ENCODE results near the gene NES. TPM values are rescaled to one million over a fixed set of nuclear protein-coding genes. Genes with fewer than 3 reads are reported as not detected.

NES gene
- total and polyA plus RNA-seq, 2 experiments from 2014 or later: 2.2 to 15.0 TPM

GRCh38 chr1:156721131-156721530, 43.9 kb upstream of the NES start:
- DNase-seq: no peak
- Histone ChIP-seq H3K9ac (no peak overlapping the region), H3K27ac (no peak overlapping the region), H3K9me3 (ENCODE audit: low read depth) (no peaks in the 10 kb centered on the region), H3K36me3 (ENCODE audit: low read depth) (peaks cover 29% of the 10 kb centered on the region; the same call in 1 of the 2 replicates), H3K4me3 (no peak overlapping the region), H3K9me2 (ENCODE audit: insufficient read depth) (no peaks in the 10 kb centered on the region), H3K4me1 (ENCODE audit: insufficient read depth) (peaks cover 12% of the 10 kb centered on the region; the same call in 1 of the 2 replicates), H4K20me1 (ENCODE audit: insufficient read depth) (no peaks in the 10 kb centered on the region), H3K4me2 (ENCODE audit: unreplicated experiment) (no peak overlapping the region), H3K27me3 (replicated peaks; ENCODE audit: insufficient read depth) (no peaks in the 10 kb centered on the region), H2AFZ (no peak overlapping the region), H3F3A (ENCODE audit: insufficient read depth) (peaks cover 5% of the 10 kb centered on the region; the same call in 1 of the 2 replicates), H3K79me2 (ENCODE audit: insufficient read depth) (peaks cover 48% of the 10 kb centered on the region)
- in situ Hi-C loops (cut with MboI): no loop called here
- WGBS, 2 experiments (ENCODE audit: low coverage in 1 of 2, low lambda C conversion rate in 2 of 2, missing lambda C conversion rate in 2 of 2): 71 to 80% methylated on average over 2 of the region's 2 CpGs
- TF ChIP-seq EZH2phosphoT487 (IDR thresholded peaks at IDR 0.05; ENCODE audit: insufficient read depth, low read depth): no peak
- TF ChIP-seq EZH2 (IDR thresholded peaks at IDR 0.05; ENCODE audit: insufficient read depth, poor library complexity, severe bottlenecking): no peak

DNA sequence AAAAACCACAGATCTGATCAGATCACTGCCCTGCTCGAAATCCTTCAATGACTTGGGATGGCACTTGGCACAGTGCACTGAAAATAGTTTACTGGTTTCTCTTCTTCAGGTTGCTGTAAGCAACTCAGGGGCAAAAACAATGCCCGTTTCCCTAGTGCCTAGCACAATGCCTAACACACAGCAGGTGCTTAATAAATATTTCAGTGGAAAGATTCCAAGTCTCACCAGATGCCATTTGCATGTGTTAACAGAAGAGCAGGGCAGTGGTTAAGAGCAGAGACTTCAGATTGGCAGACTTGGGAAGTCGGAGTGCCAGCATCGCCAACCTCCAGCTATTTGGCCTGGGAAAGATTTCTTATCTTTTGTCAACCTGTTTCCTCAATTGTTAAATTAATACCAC, 40.1 kb upstream of the NES start:
- Histone ChIP-seq H4K20me1 (ENCODE audit: insufficient read depth) (no peaks in the 10 kb centered on the region), H3K27ac (no peak overlapping the region), H3K9me2 (ENCODE audit: insufficient read depth) (no peaks in the 10 kb centered on the region), H3K4me2 (ENCODE audit: unreplicated experiment) (no peak overlapping the region), H3K9me3 (ENCODE audit: low read depth) (no peaks in the 10 kb centered on the region), H3K9ac (no peak overlapping the region), H2AFZ (no peak overlapping the region), H3K36me3 (ENCODE audit: low read depth) (0 out of 2 replicates have a peak, but pooled peaks cover 8% of the 10 kb centered on the region), H3K4me1 (ENCODE audit: insufficient read depth) (peaks cover 16% of the 10 kb centered on the region), H3K79me2 (ENCODE audit: insufficient read depth) (peaks cover 11% of the 10 kb centered on the region), H3K4me3 (no peak overlapping the region), H3K27me3 (replicated peaks; ENCODE audit: insufficient read depth) (no peaks in the 10 kb centered on the region), H3F3A (ENCODE audit: insufficient read depth) (peaks cover 12% of the 10 kb centered on the region; the same call in 1 of the 2 replicates)
- TF ChIP-seq EZH2phosphoT487 (IDR thresholded peaks at IDR 0.05; ENCODE audit: insufficient read depth, low read depth) (no peak), EZH2 (IDR thresholded peaks at IDR 0.05; ENCODE audit: insufficient read depth, poor library complexity, severe bottlenecking) (no peak)
- in situ Hi-C loops (cut with MboI): loop anchor here (5.0 kb wide), 1 partner anchor 150 kb away; no protein-coding TSS in a partner anchor
- no peak for DNase-seq
- WGBS, 2 experiments (ENCODE audit: low coverage in 1 of 2, low lambda C conversion rate in 2 of 2, missing lambda C conversion rate in 2 of 2): 92 to 93% methylated on average over 4 of the region's 4 CpGs

DNA sequence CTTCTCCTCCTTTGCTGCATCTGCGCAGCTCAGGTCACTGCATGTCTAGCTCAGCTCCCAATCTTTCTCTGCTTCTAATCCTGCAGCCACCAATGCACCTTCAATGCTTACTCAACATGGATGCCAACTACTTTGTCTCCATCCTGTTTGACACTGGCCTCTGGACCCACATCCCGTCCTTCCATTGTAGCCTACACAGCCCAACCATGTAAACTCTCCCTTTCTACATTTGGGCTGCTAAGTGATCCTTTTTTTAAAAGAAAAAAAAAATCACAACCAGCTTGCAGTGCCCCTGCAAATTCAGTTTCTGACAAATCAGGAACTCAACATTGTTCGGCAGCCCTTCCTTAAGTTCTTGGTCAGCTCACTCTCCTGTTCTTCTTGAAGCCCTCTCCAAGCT, 37.6 kb upstream of the NES start:
- Histone ChIP-seq H3K9me2 (ENCODE audit: insufficient read depth) (no peaks in the 10 kb centered on the region), H3K27me3 (replicated peaks; ENCODE audit: insufficient read depth) (no peaks in the 10 kb centered on the region), H3K27ac (no peak overlapping the region), H3K36me3 (ENCODE audit: low read depth) (no peaks in the 10 kb centered on the region), H3K4me3 (no peak overlapping the region), H3K79me2 (ENCODE audit: insufficient read depth) (no peaks in the 10 kb centered on the region), H2AFZ (no peak overlapping the region), H4K20me1 (ENCODE audit: insufficient read depth) (no peaks in the 10 kb centered on the region), H3K4me1 (ENCODE audit: insufficient read depth) (peaks cover 41% of the 10 kb centered on the region), H3F3A (ENCODE audit: insufficient read depth) (peaks cover 20% of the 10 kb centered on the region), H3K9me3 (ENCODE audit: low read depth) (no peaks in the 10 kb centered on the region), H3K9ac (no peak overlapping the region), H3K4me2 (ENCODE audit: unreplicated experiment) (no peak overlapping the region)
- in situ Hi-C loops (cut with MboI): loop anchor here (5.0 kb wide), 1 partner anchor 152 kb away; no protein-coding TSS in a partner anchor
- WGBS, 2 experiments (ENCODE audit: low coverage in 1 of 2, low lambda C conversion rate in 2 of 2, missing lambda C conversion rate in 2 of 2): 79 to 82% methylated on average over 3 of the region's 3 CpGs
- TF ChIP-seq EZH2 (IDR thresholded peaks at IDR 0.05; ENCODE audit: insufficient read depth, poor library complexity, severe bottlenecking): no peak
- no peak for TF ChIP-seq EZH2phosphoT487 (IDR thresholded peaks at IDR 0.05; ENCODE audit: insufficient read depth, low read depth)
- no peak for DNase-seq

GRCh38 chr1:156712626-156713025, 35.4 kb upstream of the NES start:
- no peaks in the 10 kb centered on the region for H3K9me2 ChIP-seq (ENCODE audit: insufficient read depth)
- H3K27me3 ChIP-seq (replicated peaks; ENCODE audit: insufficient read depth): no peaks in the 10 kb centered on the region
- TF ChIP-seq EZH2phosphoT487 (IDR thresholded peaks at IDR 0.05; ENCODE audit: insufficient read depth, low read depth) (no peak), EZH2 (IDR thresholded peaks at IDR 0.05; ENCODE audit: insufficient read depth, poor library complexity, severe bottlenecking) (no peak)
- no peak overlapping the region for H3K4me3 ChIP-seq
- no peaks in the 10 kb centered on the region for H3K9me3 ChIP-seq (ENCODE audit: low read depth)
- no peaks in the 10 kb centered on the region for H3K79me2 ChIP-seq (ENCODE audit: insufficient read depth)
- H3F3A ChIP-seq (ENCODE audit: insufficient read depth): peaks cover 38% of the 10 kb centered on the region
- WGBS, 2 experiments (ENCODE audit: low coverage in 1 of 2, low lambda C conversion rate in 2 of 2, missing lambda C conversion rate in 2 of 2): 42 to 47% methylated on average over 3 of the region's 3 CpGs
- DNase-seq: peak; percentile 24
- H2AFZ ChIP-seq: no peak overlapping the region
- peaks cover 63% of the 10 kb centered on the region for H3K4me1 ChIP-seq (ENCODE audit: insufficient read depth)
- no peak overlapping the region for H3K9ac ChIP-seq
- no peak overlapping the region for H3K4me2 ChIP-seq (ENCODE audit: unreplicated experiment)
- H3K36me3 ChIP-seq (ENCODE audit: low read depth): no peaks in the 10 kb centered on the region
- H3K27ac ChIP-seq: peak overlapping the region; percentile 27; the same call in 1 of the 2 replicates
- no peaks in the 10 kb centered on the region for H4K20me1 ChIP-seq (ENCODE audit: insufficient read depth)
- in situ Hi-C loops (cut with MboI): no loop called here
